ENCODE measurements around the gene KNDC1. TPM values are rescaled to one million over a fixed set of nuclear protein-coding genes. Genes with fewer than 3 reads are reported as not detected.
A peak's percentile ranks its signal among the peaks of the same experiment; 100 is the strongest.

KNDC1 gene
- total and polyA plus RNA-seq, 8 donors, result 2.5 to 10.4 (median 4.0) TPM

DNA sequence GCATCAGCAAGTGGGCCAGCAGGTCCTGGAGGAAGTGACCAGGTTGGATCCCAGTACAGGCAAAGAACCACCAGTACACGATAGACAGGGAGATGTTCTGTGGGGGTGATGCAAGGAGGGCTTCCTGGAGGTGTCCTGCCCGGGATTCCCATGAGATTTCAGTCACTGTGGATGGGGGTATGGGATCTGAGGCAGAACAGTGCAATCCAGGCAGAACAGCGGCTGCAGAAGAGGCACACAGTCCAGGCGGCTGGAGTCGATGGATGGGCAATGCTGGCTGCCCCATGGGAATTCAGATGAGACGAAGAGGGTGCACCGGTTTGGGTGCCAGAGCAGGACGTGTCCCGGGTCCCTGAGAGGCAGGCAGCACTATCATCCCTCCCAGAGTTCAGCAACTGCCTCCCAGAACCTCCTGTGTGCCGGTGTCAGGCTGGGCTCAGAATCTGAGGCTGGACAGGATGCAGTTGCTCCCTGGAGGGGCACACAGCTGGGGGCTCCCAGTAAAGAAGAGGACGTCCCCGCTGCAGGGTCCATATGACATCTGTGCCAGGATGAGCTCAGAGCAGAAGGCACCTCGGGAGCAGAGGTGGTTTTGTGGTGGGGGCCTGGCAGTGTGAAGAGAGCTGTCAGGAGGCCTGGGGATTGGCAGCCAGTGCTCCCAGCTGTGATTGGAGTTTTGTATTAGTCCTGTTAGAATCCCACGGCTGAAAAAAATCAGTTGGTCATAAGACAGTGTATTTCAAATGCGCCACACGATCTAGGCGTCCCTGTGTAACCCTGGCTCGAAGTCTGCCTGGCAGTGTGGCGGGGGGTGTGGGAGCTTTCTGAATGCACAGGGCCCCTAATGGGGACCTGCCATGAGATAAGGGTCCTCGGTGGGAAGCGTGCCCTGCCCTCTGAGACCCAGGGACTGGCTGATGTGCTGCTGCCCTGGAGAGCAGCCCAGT is 3.2 kb downstream of the KNDC1 start:
- intact Hi-C loops (cut with DNase I), result no loop called here
- H3K27me3 ChIP-seq, result peaks cover 5 to 79% of the 10 kb centered on the region in 2 donors
- peaks cover 0 to 7% of the 10 kb centered on the region in 2 donors for H3K4me1 ChIP-seq

DNA sequence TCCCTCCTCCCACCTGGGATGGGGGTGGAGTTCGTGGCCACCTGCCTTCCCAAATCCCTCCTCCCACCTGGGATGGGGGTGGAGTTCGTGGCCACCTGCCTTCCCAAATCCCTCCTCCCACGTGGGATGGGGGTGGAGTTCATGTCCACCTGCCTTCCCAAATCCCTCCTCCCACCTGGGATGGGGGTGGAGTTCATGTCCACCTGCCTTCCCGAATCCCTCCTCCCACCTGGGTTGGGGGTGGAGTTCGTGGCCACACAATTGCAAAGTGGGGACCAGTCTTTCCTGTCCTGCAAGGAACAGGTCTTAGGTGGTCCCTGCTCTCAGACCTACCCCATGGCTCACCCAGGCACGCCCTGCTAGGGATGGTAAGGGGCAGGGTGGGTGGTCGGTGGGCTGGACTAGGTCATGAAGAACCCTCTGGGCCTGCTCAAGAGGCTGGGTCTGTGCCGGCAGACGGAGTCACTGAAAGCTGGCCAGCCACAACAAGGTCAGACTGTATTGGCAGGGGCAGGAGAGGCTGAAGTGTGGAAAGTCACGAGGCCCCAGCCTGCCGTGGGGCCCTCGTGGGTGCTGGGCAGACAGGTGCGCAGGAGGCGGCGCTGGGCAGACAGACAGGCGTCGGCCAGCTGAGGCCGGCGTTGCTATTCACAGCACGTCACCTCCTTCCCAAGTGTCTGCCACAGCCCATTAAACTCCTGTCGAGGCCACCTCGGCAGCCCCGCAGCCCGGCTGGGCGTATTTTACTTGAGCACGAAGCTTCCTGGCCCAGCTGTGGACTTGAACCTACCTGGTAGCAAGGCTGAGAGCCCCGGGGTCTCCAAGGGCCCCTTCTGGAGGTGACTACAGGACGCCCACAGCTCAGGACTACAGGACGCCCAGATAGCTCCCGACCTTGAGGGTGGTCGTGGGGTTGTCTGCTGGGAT is 4.1 kb downstream of the KNDC1 start:
- intact Hi-C loops (cut with DNase I), result no loop called here
- H3K27ac ChIP-seq, result no peak overlapping the region
- no peaks in the 10 kb centered on the region for H3K36me3 ChIP-seq
- TF ChIP-seq, protein P1, sequence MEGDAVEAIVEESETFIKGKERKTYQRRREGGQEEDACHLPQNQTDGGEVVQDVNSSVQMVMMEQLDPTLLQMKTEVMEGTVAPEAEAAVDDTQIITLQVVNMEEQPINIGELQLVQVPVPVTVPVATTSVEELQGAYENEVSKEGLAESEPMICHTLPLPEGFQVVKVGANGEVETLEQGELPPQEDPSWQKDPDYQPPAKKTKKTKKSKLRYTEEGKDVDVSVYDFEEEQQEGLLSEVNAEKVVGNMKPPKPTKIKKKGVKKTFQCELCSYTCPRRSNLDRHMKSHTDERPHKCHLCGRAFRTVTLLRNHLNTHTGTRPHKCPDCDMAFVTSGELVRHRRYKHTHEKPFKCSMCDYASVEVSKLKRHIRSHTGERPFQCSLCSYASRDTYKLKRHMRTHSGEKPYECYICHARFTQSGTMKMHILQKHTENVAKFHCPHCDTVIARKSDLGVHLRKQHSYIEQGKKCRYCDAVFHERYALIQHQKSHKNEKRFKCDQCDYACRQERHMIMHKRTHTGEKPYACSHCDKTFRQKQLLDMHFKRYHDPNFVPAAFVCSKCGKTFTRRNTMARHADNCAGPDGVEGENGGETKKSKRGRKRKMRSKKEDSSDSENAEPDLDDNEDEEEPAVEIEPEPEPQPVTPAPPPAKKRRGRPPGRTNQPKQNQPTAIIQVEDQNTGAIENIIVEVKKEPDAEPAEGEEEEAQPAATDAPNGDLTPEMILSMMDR (IDR thresholded peaks at IDR 0.05), result no peak
- no peaks in the 10 kb centered on the region for H3K9me3 ChIP-seq
- DNase-seq, result peak in 2 of 4 donors; percentile 50 to 70
- ATAC-seq, result peak; percentile 64
- peaks cover 0 to 7% of the 10 kb centered on the region in 2 donors for H3K4me1 ChIP-seq
- H3K4me3 ChIP-seq, result no peak overlapping the region
- peaks cover 5 to 69% of the 10 kb centered on the region in 2 donors for H3K27me3 ChIP-seq

More for the DNA sequence above, 3.2 kb downstream of the KNDC1 start:
- ATAC-seq (no peak), DNase-seq (peak in 1 of 4 donors; percentile 34)
- TF ChIP-seq, protein P1 (IDR thresholded peaks at IDR 0.05), result no peak
- H3K4me3 ChIP-seq, result no peak overlapping the region
- no peak overlapping the region for H3K27ac ChIP-seq
- H3K9me3 ChIP-seq, result no peaks in the 10 kb centered on the region
- no peaks in the 10 kb centered on the region for H3K36me3 ChIP-seq

DNA sequence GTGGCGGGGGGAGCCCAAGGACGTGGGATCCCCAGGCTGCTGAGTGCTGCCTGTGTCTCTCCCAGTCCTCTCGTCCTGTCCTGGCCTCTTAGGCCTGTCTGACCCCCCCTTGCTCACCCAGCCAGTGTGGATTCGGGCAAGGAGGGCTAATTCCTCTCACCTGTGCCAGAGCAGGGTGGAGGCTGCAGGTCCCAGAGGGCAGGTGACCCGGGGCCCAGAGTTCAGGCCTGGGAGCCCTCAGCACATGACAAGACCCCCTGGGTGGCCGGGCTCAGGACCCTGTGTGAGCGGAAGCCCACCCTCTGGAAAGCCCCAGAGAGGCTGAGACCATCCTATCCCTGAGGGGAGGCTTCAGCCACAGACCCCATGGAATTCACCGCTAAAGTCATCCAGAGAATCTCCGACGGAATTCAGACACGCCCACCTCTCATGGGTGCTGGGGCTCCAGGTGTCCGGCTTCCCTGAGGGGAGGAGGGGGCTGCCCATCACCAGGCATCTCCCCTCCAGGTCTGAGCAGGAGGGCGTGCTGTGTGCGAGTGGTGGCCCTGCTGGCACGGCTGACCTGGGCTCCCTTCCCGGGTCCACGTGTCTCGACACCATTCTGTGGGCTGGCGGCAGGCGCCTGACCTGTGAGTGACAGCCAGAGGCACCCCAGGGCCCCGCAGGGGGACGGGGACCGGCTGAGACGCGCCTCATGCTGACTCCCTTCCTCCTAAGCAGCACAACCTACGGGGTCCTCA is 5.0 kb downstream of the KNDC1 start:
- H3K4me3 ChIP-seq, result no peak overlapping the region
- H3K27me3 ChIP-seq, result peaks cover 5 to 61% of the 10 kb centered on the region in 2 donors
- H3K36me3 ChIP-seq, result no peaks in the 10 kb centered on the region
- H3K27ac ChIP-seq, result no peak overlapping the region
- ATAC-seq (no peak), DNase-seq (peak in 2 of 4 donors; percentile 27 to 78)
- intact Hi-C loops (cut with DNase I), result no loop called here
- H3K4me1 ChIP-seq, result peaks cover 0 to 7% of the 10 kb centered on the region in 2 donors
- TF ChIP-seq, protein P1 (IDR thresholded peaks at IDR 0.05), result no peak
- no peaks in the 10 kb centered on the region for H3K9me3 ChIP-seq

DNA sequence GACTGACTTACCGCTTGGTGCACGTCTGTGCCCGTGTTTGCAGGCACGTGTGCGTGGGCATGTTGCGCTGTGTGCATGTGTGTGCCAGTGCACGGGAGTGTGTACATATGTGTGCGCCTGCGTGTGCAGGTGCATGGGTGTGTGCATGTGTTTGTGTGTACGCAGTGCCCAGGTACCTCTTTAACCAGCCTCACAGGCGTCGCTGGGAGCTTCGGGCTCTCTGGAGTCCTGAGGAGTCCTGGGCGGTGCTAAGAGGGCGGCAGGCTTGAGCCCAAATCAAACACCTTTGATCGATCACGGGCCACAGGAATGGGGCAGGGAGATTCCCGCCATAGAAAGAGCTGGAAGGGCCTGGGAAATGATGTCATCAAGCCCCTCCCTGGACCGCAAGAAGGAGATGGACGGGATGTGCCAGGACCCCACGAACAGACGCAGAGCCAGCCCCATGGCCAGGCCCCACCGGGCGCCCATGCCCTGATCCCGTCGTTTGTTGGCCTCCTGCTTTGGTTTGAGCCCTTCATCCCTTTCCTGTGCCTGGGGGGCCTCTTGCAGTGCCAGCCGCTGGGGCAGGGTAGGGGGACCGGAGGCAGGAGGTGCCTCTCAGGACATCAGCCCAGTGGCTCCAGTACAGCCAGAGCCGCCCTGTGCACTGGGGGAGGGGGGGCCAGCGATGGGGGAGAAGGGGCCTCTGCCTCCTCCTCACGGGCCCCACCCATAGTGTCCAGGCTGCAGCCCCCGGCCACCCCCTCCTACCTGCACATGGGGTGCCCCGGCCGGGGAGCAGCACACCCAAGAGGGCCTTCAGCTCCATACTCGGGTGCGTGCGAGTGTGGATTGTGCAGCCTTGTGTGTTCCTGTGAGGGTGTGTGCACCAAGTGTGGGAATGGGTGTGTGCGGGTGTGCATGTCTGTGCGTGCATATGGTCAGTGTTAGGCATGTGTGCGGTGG is 5.8 kb downstream of the KNDC1 start:
- TF ChIP-seq, protein P1 (IDR thresholded peaks at IDR 0.05), result no peak
- peaks cover 0 to 3% of the 10 kb centered on the region in 2 donors for H3K4me1 ChIP-seq
- ATAC-seq, result no peak
- no peak overlapping the region for H3K4me3 ChIP-seq
- H3K27me3 ChIP-seq, result peaks cover 5 to 53% of the 10 kb centered on the region in 2 donors
- H3K9me3 ChIP-seq, result no peaks in the 10 kb centered on the region
- DNase-seq, result peak in 2 of 4 donors; percentile 27 to 74
- H3K36me3 ChIP-seq, result no peaks in the 10 kb centered on the region
- intact Hi-C loops (cut with DNase I), result no loop called here
- H3K27ac ChIP-seq, result no peak overlapping the region

Measured in left lung (tissue), 10 donors.